IMR-90 (cell line): ENCODE measurements around the gene ZNF195. TPM values are rescaled to one million over a fixed set of nuclear protein-coding genes. Genes with fewer than 3 reads are reported as not detected.
"Not testable (repeated sequence)": the region's sequence is repeated elsewhere in the genome, so short reads cannot be mapped to it uniquely, and the experiment has no call there.

Source experiments
- ATAC-seq: fragments of 200-7000 bp; cut with Tn5 transposase; 2 replicates; pipeline ENCODE4 v1.9.1; 2020; ENCODE audit warnings: low read depth, mild to moderate bottlenecking, moderate library complexity
- BruUV-seq: library from RNA; stranded (reverse); fragments of 400-500 nt; replicated peaks from 2 replicates; lab custom pipeline; 2021; lab: Mats Ljungman, UMichigan
- CTCF ChIA-PET: fragments of 300-600 bp; formaldehyde crosslinking; extraction: SDS; loops from one replicate; lab custom pipeline; 2021; ENCODE audit warnings: antibody characterized with exemption; lab: Yijun Ruan, JAX
- POLR2A ChIA-PET: fragments of 300-600 bp; sonication (Branson Sonifier 250); formaldehyde crosslinking; loops from one replicate; lab custom pipeline; 2022; ENCODE audit warnings: antibody characterized with exemption; ENCODE audit not compliant: unreplicated experiment; lab: Charles Lee
- DNase-seq: peaks from one replicate; pipeline ENCODE4 v3.0.0; 2013
- H2AFZ ChIP-seq: replicated peaks from 2 replicates; pipeline ENCODE3; 2013; ENCODE audit warnings: low read length, mild to moderate bottlenecking; ENCODE audit not compliant: poor library complexity
- H2AK5ac ChIP-seq: 2 replicates; pipeline ENCODE4 v1.6.1; 2013; ENCODE audit warnings: low read depth, low read length, inconsistent platforms
- H2AK9ac ChIP-seq: replicated peaks from 2 replicates; pipeline ENCODE3; 2013; ENCODE audit warnings: mild to moderate bottlenecking, low read depth, low read length, moderate library complexity; ENCODE audit not compliant: poor library complexity
- H2BK120ac ChIP-seq: 2 replicates; pipeline ENCODE4 v1.6.1; 2013; ENCODE audit warnings: low read depth, low read length, inconsistent platforms
- H2BK15ac ChIP-seq: 3 replicates; pipeline ENCODE4 v1.6.1; 2013; ENCODE audit warnings: low read depth, low read length, inconsistent platforms
- H2BK20ac ChIP-seq: 2 replicates; pipeline ENCODE4 v1.6.1; 2013; ENCODE audit warnings: low read depth, mild to moderate bottlenecking, inconsistent platforms, low read length, moderate library complexity
- H2BK5ac ChIP-seq: 2 replicates; pipeline ENCODE4 v1.6.1; 2013; ENCODE audit warnings: mild to moderate bottlenecking, low read depth, low read length, inconsistent platforms; ENCODE audit not compliant: poor library complexity, severe bottlenecking
- H3K14ac ChIP-seq: replicated peaks from 2 replicates; pipeline ENCODE4 v1.6.1; 2013; ENCODE audit warnings: low read depth, low read length, inconsistent platforms
- H3K18ac ChIP-seq: 2 replicates; pipeline ENCODE4 v1.6.1; 2013; ENCODE audit warnings: low read depth, low read length, control low read depth
- H3K23ac ChIP-seq: 2 replicates; pipeline ENCODE4 v1.6.1; 2013; ENCODE audit warnings: low read depth, low read length, inconsistent platforms
- H3K27ac ChIP-seq: 2 replicates; pipeline ENCODE4 v1.5.1; 2013; ENCODE audit warnings: mild to moderate bottlenecking, control low read depth, low read length; ENCODE audit not compliant: insufficient read depth
- H3K27me3 ChIP-seq: 2 replicates; pipeline ENCODE4 v1.6.1; 2013; ENCODE audit warnings: low read length; ENCODE audit not compliant: control insufficient read depth, insufficient read depth
- H3K36me3 ChIP-seq: 2 replicates; pipeline ENCODE4 v1.6.1; 2013; ENCODE audit warnings: low read length, mixed read lengths; ENCODE audit not compliant: control insufficient read depth, insufficient read depth
- H3K4ac ChIP-seq: 2 replicates; pipeline ENCODE4 v1.6.1; 2013; ENCODE audit warnings: low read depth, low read length, inconsistent platforms
- H3K4me1 ChIP-seq: 2 replicates; pipeline ENCODE4 v1.6.1; 2013; ENCODE audit warnings: low read length, mixed read lengths; ENCODE audit not compliant: control insufficient read depth, insufficient read depth
- H3K4me2 ChIP-seq: 2 replicates; pipeline ENCODE4 v1.6.1; 2013; ENCODE audit warnings: low read depth, mild to moderate bottlenecking, control low read depth, low read length, moderate library complexity
- H3K4me3 ChIP-seq: 2 replicates; pipeline ENCODE4 v1.5.1; 2013; ENCODE audit warnings: low read depth, mild to moderate bottlenecking, control low read depth, low read length, moderate library complexity; ENCODE audit not compliant: insufficient read depth
- H3K56ac ChIP-seq: 2 replicates; pipeline ENCODE4 v1.6.1; 2013; ENCODE audit warnings: low read length, inconsistent platforms; ENCODE audit not compliant: insufficient read depth; ENCODE audit errors: extremely low read depth
- H3K79me1 ChIP-seq, 2 experiments: 2 replicates each; pipeline ENCODE4 v1.6.1; 2013; ENCODE audit warnings: low read length in 2 of 2, inconsistent platforms in 1 of 2, low read depth in 1 of 2
- H3K9ac ChIP-seq: 2 replicates; pipeline ENCODE4 v1.6.1; 2013; ENCODE audit warnings: low read depth, low read length, control low read depth
- H3K9me1 ChIP-seq: 2 replicates; pipeline ENCODE4 v1.6.1; 2013; ENCODE audit warnings: low read length, inconsistent platforms; ENCODE audit not compliant: insufficient read depth
- H3K9me3 ChIP-seq: 2 replicates; pipeline ENCODE4 v1.6.1; 2013; ENCODE audit warnings: low read length; ENCODE audit not compliant: control insufficient read depth, insufficient read depth
- H4K20me1 ChIP-seq: 2 replicates; pipeline ENCODE4 v1.6.1; 2013; ENCODE audit warnings: low read length, inconsistent platforms; ENCODE audit not compliant: insufficient read depth
- H4K5ac ChIP-seq: 2 replicates; pipeline ENCODE4 v1.6.1; 2013; ENCODE audit warnings: mild to moderate bottlenecking, low read depth, low read length, control low read depth
- H4K8ac ChIP-seq, 2 experiments: 2 replicates each; pipeline ENCODE4 v1.6.1; 2013; ENCODE audit warnings: low read depth in 2 of 2, low read length in 2 of 2, control low read depth in 1 of 2, inconsistent platforms in 1 of 2
- H4K91ac ChIP-seq: 2 replicates; pipeline ENCODE4 v1.6.1; 2013; ENCODE audit warnings: low read depth, low read length, inconsistent platforms; ENCODE audit not compliant: insufficient read depth
- RAD21 ChIP-seq: IDR thresholded peaks from 2 replicates; pipeline ENCODE4 v1.6.1; 2012; ENCODE audit warnings: low read length, improper control_type of control experiment
- SMC3 ChIP-seq: fragments of 150-350 bp; IDR thresholded peaks from 2 replicates; pipeline ENCODE4 v1.6.1; 2016; ENCODE audit warnings: low read depth, mild to moderate bottlenecking, antibody characterized with exemption, low read length, moderate library complexity
- WGBS, 2 experiments: methylation state at CpG; one replicate each; pipeline versions ENCODE4 v1.1.5 to v1.1.7; 2013; ENCODE audit warnings: missing lambda C conversion rate in 2 of 2; ENCODE audit not compliant: insufficient read length in 1 of 2; ENCODE audit errors: extremely low coverage in 2 of 2; 5-methylcytosine and 5-hydroxymethylcytosine counted together
- dilution Hi-C: fragments of 300-500 bp; cut with HindIII; formaldehyde crosslinking; loops from one replicate; pipeline ENCODE4 v1.14.3; 2018; ENCODE audit warnings: low sequenced_read_pairs; ENCODE audit not compliant: unreplicated experiment
- in situ Hi-C: fragments of 300-500 bp; cut with MboI; formaldehyde crosslinking; loops from 3 replicates; pipeline ENCODE4 v1.14.3; 2019; ENCODE audit warnings: low sequenced_read_pairs, inconsistent platforms, mixed read lengths
- intact Hi-C: fragments of 100-400 bp; cut with micrococcal nuclease; formaldehyde crosslinking; loops from 2 replicates; pipeline ENCODE4 v1.10.0; 2022
- polyA plus RNA-seq, 3 experiments: library from polyadenylated mRNA; depleted of rRNA; stranded (reverse); fragments of >200 nt; gene quantifications; 2 replicates each; pipeline ENCODE4 v1.2.3, GENCODE V29; 2012; ENCODE audit warnings: low replicate concordance in 1 of 3
- total RNA-seq: library from RNA; depleted of rRNA; stranded (reverse); fragments of >200 nt; gene quantifications from 2 replicates; pipeline ENCODE4 v1.2.3, GENCODE V29; 2012
- TF ChIP-seq, protein P1 (sequence below): conservative IDR thresholded peaks from 2 replicates; pipeline ENCODE4 v1.5.1; 2012; ENCODE audit warnings: mild to moderate bottlenecking, low read depth, low read length, improper control_type of control experiment

The ZNF195 gene
- total and polyA plus RNA-seq, 2 of the 4 experiments (the other 2 are of a cell fraction), result 10.2 to 24.4 TPM

DNA sequence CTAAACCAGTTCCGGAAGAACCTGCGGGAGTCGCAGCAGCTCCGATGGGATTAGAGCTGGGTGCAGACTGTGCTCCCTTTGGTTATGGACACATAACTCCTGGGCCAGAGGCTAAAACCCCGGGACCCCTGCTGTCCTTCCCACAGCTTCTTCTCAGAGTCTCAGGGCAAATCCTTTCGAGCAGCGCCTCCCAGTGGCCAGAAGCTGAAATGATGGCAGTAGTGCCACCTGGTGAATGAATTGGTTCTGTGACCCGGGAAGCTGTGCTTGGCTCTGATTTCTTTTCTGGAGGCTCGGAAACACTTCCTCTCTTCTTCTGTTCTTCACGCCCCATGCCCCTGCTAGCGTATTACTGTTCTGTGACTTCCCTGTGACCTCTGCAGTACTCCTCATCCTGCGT lies 29.8 kb upstream of the ZNF195 start:
- H2AFZ ChIP-seq, H4K5ac ChIP-seq, H2BK20ac ChIP-seq, POLR2A ChIA-PET, H3K9me3 ChIP-seq, H3K36me3 ChIP-seq, H3K27ac ChIP-seq, H4K20me1 ChIP-seq, dilution Hi-C loops, BruUV-seq, H2BK15ac ChIP-seq, H3K9me1 ChIP-seq, H4K91ac ChIP-seq, H3K79me1 ChIP-seq, H3K56ac ChIP-seq, H2AK5ac ChIP-seq, H3K27me3 ChIP-seq, H3K4me3 ChIP-seq, H3K9ac ChIP-seq, H2BK5ac ChIP-seq, H3K14ac ChIP-seq, H3K18ac ChIP-seq, H3K4me2 ChIP-seq, H2AK9ac ChIP-seq, ATAC-seq, H3K23ac ChIP-seq, H3K4ac ChIP-seq, H4K8ac ChIP-seq, H3K4me1 ChIP-seq, H2BK120ac ChIP-seq: not testable (repeated sequence)
- in situ Hi-C loops (loop anchor here (25.0 kb wide), 1 partner anchor 346 kb away; the partner anchor contains the start of gene CARS1), intact Hi-C loops (loop anchor here (10.0 kb wide), 1 partner anchor 374 kb away; no protein-coding TSS in a partner anchor)
- TF ChIP-seq SMC3, result peak; percentile 53
- TF ChIP-seq RAD21, result peak; percentile 66
- TF ChIP-seq, protein P1, sequence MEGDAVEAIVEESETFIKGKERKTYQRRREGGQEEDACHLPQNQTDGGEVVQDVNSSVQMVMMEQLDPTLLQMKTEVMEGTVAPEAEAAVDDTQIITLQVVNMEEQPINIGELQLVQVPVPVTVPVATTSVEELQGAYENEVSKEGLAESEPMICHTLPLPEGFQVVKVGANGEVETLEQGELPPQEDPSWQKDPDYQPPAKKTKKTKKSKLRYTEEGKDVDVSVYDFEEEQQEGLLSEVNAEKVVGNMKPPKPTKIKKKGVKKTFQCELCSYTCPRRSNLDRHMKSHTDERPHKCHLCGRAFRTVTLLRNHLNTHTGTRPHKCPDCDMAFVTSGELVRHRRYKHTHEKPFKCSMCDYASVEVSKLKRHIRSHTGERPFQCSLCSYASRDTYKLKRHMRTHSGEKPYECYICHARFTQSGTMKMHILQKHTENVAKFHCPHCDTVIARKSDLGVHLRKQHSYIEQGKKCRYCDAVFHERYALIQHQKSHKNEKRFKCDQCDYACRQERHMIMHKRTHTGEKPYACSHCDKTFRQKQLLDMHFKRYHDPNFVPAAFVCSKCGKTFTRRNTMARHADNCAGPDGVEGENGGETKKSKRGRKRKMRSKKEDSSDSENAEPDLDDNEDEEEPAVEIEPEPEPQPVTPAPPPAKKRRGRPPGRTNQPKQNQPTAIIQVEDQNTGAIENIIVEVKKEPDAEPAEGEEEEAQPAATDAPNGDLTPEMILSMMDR, result peak; percentile 71
- 0% methylated on average over 4 of the region's 12 CpGs; no CpG with 5 or more reads in 1 of the 2 experiments for WGBS, 2 experiments
- peak; percentile 52 for DNase-seq
- CTCF ChIA-PET, result interaction anchor here (0.6 to 1.1 kb wide), 2 partner anchors 68 to 317 kb away, joined by 4 to 6 read pairs; no protein-coding TSS in a partner anchor

DNA sequence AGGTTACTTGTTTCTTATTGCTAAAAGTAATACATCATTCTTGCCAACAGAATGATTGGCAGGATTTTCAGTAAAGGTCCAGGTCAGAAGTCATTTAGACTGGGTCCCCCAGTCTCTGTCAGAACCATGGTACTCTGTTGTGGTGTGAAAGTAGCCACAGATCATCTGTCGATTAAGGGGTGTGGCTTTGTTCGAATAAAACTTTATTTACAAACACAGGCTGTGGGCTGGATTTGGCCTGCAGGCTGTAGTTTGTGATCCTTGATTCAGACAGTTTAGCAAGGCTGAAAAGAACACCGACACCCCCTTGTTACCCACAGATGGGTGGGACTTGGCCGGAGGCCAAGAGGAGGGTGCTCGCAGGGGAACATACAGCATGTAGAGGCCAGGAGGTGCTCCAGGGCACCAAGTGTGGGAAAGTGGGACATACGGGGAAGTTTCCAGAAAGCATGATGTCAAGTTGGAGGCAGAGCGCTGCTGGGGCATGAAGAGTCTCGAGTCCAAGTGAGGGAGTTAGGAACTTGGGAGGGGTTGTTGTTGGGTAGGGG lies 29.2 kb upstream of the ZNF195 start:
- H4K8ac ChIP-seq, H2BK5ac ChIP-seq, H2AK9ac ChIP-seq, H4K20me1 ChIP-seq, ATAC-seq, H3K4me3 ChIP-seq, H3K4ac ChIP-seq, H3K56ac ChIP-seq, H3K18ac ChIP-seq, H2BK20ac ChIP-seq, H3K27me3 ChIP-seq, H3K9me3 ChIP-seq, H3K79me1 ChIP-seq, H3K27ac ChIP-seq, H4K91ac ChIP-seq, DNase-seq, H3K9me1 ChIP-seq, H3K14ac ChIP-seq, H3K36me3 ChIP-seq, H2BK120ac ChIP-seq, H3K9ac ChIP-seq, H2AK5ac ChIP-seq, BruUV-seq, H3K23ac ChIP-seq, H4K5ac ChIP-seq, H3K4me2 ChIP-seq, dilution Hi-C loops, POLR2A ChIA-PET, H3K4me1 ChIP-seq, H2BK15ac ChIP-seq, H2AFZ ChIP-seq: not testable (repeated sequence)
- intact Hi-C loops, result loop anchor here (10.0 kb wide), 1 partner anchor 373 kb away; no protein-coding TSS in a partner anchor
- CTCF ChIA-PET, result interaction anchor here (0.6 to 1.1 kb wide), 2 partner anchors 68 to 316 kb away, joined by 4 to 6 read pairs; no protein-coding TSS in a partner anchor
- in situ Hi-C loops, result loop anchor here (25.0 kb wide), 1 partner anchor 346 kb away; the partner anchor contains the start of gene CARS1
- 78% methylated on average over 2 of the region's 8 CpGs; no CpG with 5 or more reads in 1 of the 2 experiments for WGBS, 2 experiments
